LNCaP clone FGC (cell line): Measurements from ENCODE around the gene KRIT1.
A peak's percentile ranks its signal among the peaks of the same experiment; 100 is the strongest.

Experiments used
- DNase-seq: peaks from one replicate; pipeline ENCODE4 v3.0.0-alpha.2; 2011; ENCODE audit warnings: low read depth
- H3K4me3 ChIP-seq: 2 replicates; pipeline ENCODE4 v1.5.1; 2011; ENCODE audit warnings: mild to moderate bottlenecking, low read depth, low read length, control low read depth
- CTCF ChIP-seq: IDR thresholded peaks from 2 replicates; pipeline ENCODE4 v1.5.1; 2012; ENCODE audit warnings: mild to moderate bottlenecking; ENCODE audit not compliant: control insufficient read depth, insufficient read depth; ENCODE audit errors: extremely low read depth

The KRIT1 gene

GRCh38 chr7:92246360-92247101, 817 bp upstream of the KRIT1 start:
- no peak for DNase-seq
- H3K4me3 ChIP-seq, result peak overlapping the region; percentile 86
- no peak for TF ChIP-seq CTCF

GRCh38 chr7:92244808-92245486, 767 bp downstream of the KRIT1 start:
- no peak for TF ChIP-seq CTCF
- no peak for DNase-seq
- H3K4me3 ChIP-seq, result peak overlapping the region; percentile 86

GRCh38 chr7:92242972-92243371, 2.7 kb downstream of the KRIT1 start:
- no peak for DNase-seq
- H3K4me3 ChIP-seq, result no peak overlapping the region
- no peak for TF ChIP-seq CTCF

- no peak for TF ChIP-seq CTCF
- DNase-seq, result no peak
- no peak overlapping the region for H3K4me3 ChIP-seq
Observed at GRCh38 chr7:92230547-92230946, 15.2 kb downstream of the KRIT1 start.

- no peak overlapping the region for H3K4me3 ChIP-seq
- DNase-seq, result no peak
- no peak for TF ChIP-seq CTCF
Observed at GRCh38 chr7:92228742-92229141, 17.0 kb downstream of the KRIT1 start.

GRCh38 chr7:92228100-92228499, 17.6 kb downstream of the KRIT1 start:
- no peak for DNase-seq
- TF ChIP-seq CTCF, result no peak
- no peak overlapping the region for H3K4me3 ChIP-seq

- TF ChIP-seq CTCF, result no peak
- H3K4me3 ChIP-seq, result no peak overlapping the region
- no peak for DNase-seq
Observed at GRCh38 chr7:92226981-92227380, 18.7 kb downstream of the KRIT1 start.
